ENCODE data around the gene ARID4B. TPM values are rescaled to one million over a fixed set of nuclear protein-coding genes. Genes with fewer than 3 reads are reported as not detected.

The ARID4B gene
- total RNA-seq, 1 experiment from 2014 or later, result 56.6 TPM

DNA sequence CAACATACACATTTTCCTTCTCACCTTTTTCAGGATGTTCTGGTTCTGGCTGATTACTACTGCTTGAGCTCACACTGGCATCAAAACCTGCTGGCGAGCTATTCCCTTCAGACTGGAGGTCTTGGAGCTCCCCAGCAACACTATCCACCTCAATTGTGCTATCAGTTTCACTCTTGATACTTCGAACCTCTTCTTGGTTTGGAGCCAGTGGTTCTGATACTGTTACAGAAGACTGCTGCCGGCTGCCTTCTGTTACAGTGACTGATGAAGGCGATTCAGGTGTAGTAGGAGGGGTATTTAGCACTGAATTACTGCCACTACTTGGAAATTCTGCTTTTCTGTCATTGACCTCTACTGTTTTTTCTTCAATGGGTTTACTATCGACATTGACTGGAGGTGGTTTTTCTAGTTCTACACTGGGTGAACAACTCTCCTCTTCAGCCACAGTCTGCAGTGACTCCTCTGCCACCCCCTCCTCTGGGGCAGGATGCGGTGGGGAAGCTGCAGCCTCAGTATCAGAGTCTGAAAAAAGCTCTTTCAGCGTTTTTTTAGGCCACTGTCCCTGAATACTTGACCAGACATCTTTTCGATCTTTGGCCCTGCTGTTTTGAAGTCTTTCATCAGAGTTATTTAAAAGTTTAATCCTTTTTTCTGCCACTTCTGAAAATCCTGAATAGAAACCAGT, 146.3 kb downstream of the ARID4B start:
- TF ChIP-seq, protein P1, sequence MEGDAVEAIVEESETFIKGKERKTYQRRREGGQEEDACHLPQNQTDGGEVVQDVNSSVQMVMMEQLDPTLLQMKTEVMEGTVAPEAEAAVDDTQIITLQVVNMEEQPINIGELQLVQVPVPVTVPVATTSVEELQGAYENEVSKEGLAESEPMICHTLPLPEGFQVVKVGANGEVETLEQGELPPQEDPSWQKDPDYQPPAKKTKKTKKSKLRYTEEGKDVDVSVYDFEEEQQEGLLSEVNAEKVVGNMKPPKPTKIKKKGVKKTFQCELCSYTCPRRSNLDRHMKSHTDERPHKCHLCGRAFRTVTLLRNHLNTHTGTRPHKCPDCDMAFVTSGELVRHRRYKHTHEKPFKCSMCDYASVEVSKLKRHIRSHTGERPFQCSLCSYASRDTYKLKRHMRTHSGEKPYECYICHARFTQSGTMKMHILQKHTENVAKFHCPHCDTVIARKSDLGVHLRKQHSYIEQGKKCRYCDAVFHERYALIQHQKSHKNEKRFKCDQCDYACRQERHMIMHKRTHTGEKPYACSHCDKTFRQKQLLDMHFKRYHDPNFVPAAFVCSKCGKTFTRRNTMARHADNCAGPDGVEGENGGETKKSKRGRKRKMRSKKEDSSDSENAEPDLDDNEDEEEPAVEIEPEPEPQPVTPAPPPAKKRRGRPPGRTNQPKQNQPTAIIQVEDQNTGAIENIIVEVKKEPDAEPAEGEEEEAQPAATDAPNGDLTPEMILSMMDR (IDR thresholded peaks at IDR 0.05; ENCODE audit: unreplicated experiment), result no peak
- Mint-ChIP-seq H3K27me3 (ENCODE audit: unreplicated experiment) (no peaks in the 10 kb centered on the region), H3K4me3 (ENCODE audit: low read depth, unreplicated experiment) (no peak overlapping the region), H3K9me3 (ENCODE audit: low read depth, unreplicated experiment) (no peaks in the 10 kb centered on the region), H3K27ac (ENCODE audit: unreplicated experiment) (no peak overlapping the region), H3K36me3 (ENCODE audit: insufficient read depth, unreplicated experiment) (peaks cover 6% of the 10 kb centered on the region), H3K4me1 (ENCODE audit: low read depth, unreplicated experiment) (no peaks in the 10 kb centered on the region)
- no peak for DNase-seq
- BruUV-seq (replicated peaks), result no TSS peak
- intact Hi-C loops (cut with micrococcal nuclease; ENCODE audit: unreplicated experiment), result no loop called here
- CTCF ChIA-PET, result no interaction called here

DNA sequence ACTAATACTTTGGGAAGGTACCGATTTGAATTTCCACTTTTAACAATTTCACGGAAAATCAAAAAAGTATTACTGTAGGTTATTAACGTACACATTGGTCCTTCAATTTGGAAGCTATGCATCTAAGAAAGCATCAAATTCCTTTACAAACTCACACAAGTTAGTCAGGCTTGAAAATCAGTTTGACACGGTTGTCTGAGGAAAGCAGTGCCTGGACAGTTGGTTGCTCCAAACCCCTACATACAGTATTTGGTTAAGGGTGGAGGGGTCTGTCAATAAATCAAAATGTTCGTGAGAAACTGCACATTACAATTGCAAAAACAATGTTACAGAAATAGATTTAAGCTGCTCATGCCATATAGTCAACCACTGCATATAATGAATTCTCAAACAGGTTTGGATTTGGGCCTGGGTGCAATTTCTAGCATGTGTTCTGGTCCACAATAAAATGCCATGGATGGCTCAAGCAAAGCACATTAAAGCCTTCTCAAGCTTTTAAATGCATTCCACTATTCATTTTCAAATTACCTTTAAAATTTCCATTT, 147.0 kb downstream of the ARID4B start:
- no peaks in the 10 kb centered on the region for H3K9me3 Mint-ChIP-seq (ENCODE audit: low read depth, unreplicated experiment)
- no peak overlapping the region for H3K4me3 Mint-ChIP-seq (ENCODE audit: low read depth, unreplicated experiment)
- no peaks in the 10 kb centered on the region for H3K27me3 Mint-ChIP-seq (ENCODE audit: unreplicated experiment)
- H3K27ac Mint-ChIP-seq (ENCODE audit: unreplicated experiment), result no peak overlapping the region
- H3K36me3 Mint-ChIP-seq (ENCODE audit: insufficient read depth, unreplicated experiment), result peaks cover 8% of the 10 kb centered on the region
- DNase-seq, result no peak
- CTCF ChIA-PET, result no interaction called here
- no TSS peak for BruUV-seq (replicated peaks)
- TF ChIP-seq, protein P1 (IDR thresholded peaks at IDR 0.05; ENCODE audit: unreplicated experiment), result no peak
- intact Hi-C loops (cut with micrococcal nuclease; ENCODE audit: unreplicated experiment), result no loop called here
- H3K4me1 Mint-ChIP-seq (ENCODE audit: low read depth, unreplicated experiment), result no peaks in the 10 kb centered on the region

DNA sequence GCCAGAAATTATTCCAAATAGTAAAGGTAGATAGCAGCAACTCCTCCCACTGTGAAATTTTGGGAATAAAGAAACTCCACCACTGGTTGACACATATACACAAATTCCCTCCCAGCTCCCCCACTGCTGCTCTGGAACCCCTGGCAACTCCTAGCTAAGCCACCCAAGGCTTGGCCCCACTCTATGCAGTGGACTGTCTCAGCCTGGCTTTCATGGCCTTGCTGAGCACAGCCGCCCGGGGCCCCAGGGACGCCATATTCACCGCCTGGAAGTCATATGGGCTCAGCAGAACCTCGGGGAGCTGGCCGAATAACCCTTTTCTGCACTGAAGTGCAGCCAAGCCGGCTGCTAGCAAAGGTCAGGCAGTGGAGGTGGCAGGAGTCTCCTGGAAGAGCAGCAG, 151.5 kb downstream of the ARID4B start:
- no peak overlapping the region for H3K27ac Mint-ChIP-seq (ENCODE audit: unreplicated experiment)
- H3K4me3 Mint-ChIP-seq (ENCODE audit: low read depth, unreplicated experiment), result no peak overlapping the region
- TF ChIP-seq, protein P1 (IDR thresholded peaks at IDR 0.05; ENCODE audit: unreplicated experiment), result no peak
- intact Hi-C loops (cut with micrococcal nuclease; ENCODE audit: unreplicated experiment), result no loop called here
- no peaks in the 10 kb centered on the region for H3K9me3 Mint-ChIP-seq (ENCODE audit: low read depth, unreplicated experiment)
- BruUV-seq (replicated peaks), result no TSS peak
- CTCF ChIA-PET, result no interaction called here
- no peak for DNase-seq
- no peaks in the 10 kb centered on the region for H3K4me1 Mint-ChIP-seq (ENCODE audit: low read depth, unreplicated experiment)
- H3K36me3 Mint-ChIP-seq (ENCODE audit: insufficient read depth, unreplicated experiment), result peaks cover 53% of the 10 kb centered on the region
- H3K27me3 Mint-ChIP-seq (ENCODE audit: unreplicated experiment), result no peaks in the 10 kb centered on the region

DNA sequence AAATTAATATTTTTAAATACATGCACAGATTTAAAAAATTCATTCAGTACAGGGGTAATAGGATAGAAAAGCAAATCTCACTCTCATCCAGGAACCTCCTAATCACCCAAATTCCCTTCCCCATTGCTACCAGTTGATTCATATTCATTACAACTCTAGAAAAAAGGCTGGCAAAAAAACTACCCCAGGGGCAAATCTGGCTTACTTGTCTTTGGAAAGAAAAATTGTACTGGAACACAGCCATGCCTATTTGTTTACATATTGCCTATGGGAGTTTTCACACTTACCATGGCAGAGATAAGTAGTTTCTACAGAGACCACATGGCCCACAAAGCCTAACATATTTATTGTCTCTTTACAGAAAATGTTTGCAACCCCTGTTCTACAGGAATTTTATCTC, 158.0 kb downstream of the ARID4B start:
- no peak for DNase-seq
- H3K9me3 Mint-ChIP-seq (ENCODE audit: low read depth, unreplicated experiment), result no peaks in the 10 kb centered on the region
- CTCF ChIA-PET, result no interaction called here
- H3K4me3 Mint-ChIP-seq (ENCODE audit: low read depth, unreplicated experiment), result no peak overlapping the region
- no peak overlapping the region for H3K27ac Mint-ChIP-seq (ENCODE audit: unreplicated experiment)
- no peaks in the 10 kb centered on the region for H3K4me1 Mint-ChIP-seq (ENCODE audit: low read depth, unreplicated experiment)
- TF ChIP-seq, protein P1 (IDR thresholded peaks at IDR 0.05; ENCODE audit: unreplicated experiment), result no peak
- no TSS peak for BruUV-seq (replicated peaks)
- H3K27me3 Mint-ChIP-seq (ENCODE audit: unreplicated experiment), result no peaks in the 10 kb centered on the region
- H3K36me3 Mint-ChIP-seq (ENCODE audit: insufficient read depth, unreplicated experiment), result peaks cover 48% of the 10 kb centered on the region
- intact Hi-C loops (cut with micrococcal nuclease; ENCODE audit: unreplicated experiment), result no loop called here
